Stimulated activated naive CD8-positive, alpha-beta T cell treated with anti-CD3 and anti-CD28 coated beads, Interleukin-15, Interleukin-2, amounts not matched to agents 100 ng/mL and 50 ng/mL, for 24 hours (primary cell): ENCODE data around the gene NOP53.
"Not testable (repeated sequence)": the region's sequence is repeated elsewhere in the genome, so short reads cannot be mapped to it uniquely, and the experiment has no call there.

Experiments
- H3K27ac Mint-ChIP-seq: one replicate; pipeline ENCODE4 v1.8.0; 2021; ENCODE audit warnings: mild to moderate bottlenecking, mixed read lengths
- H3K27me3 Mint-ChIP-seq: one replicate; pipeline ENCODE4 v1.8.0; 2021; ENCODE audit warnings: mixed read lengths
- H3K36me3 Mint-ChIP-seq: one replicate; pipeline ENCODE4 v1.8.0; 2021; ENCODE audit warnings: low read depth, mixed read lengths
- H3K4me1 Mint-ChIP-seq: one replicate; pipeline ENCODE4 v1.8.0; 2021; ENCODE audit warnings: low read depth, mixed read lengths
- H3K4me3 Mint-ChIP-seq: one replicate; pipeline ENCODE4 v1.8.0; 2021; ENCODE audit warnings: mild to moderate bottlenecking, mixed read lengths
- H3K9me3 Mint-ChIP-seq: one replicate; pipeline ENCODE4 v1.8.0; 2021; ENCODE audit warnings: mixed read lengths

The NOP53 gene

GRCh38 chr19:47768604-47769003 is 23.3 kb downstream of the NOP53 start:
- H3K27ac Mint-ChIP-seq = no peak overlapping the region
- H3K4me3 Mint-ChIP-seq = no peak overlapping the region
- H3K4me1 Mint-ChIP-seq = peaks cover 3% of the 10 kb centered on the region
- no peaks in the 10 kb centered on the region for H3K36me3 Mint-ChIP-seq
- no peaks in the 10 kb centered on the region for H3K9me3 Mint-ChIP-seq
- no peaks in the 10 kb centered on the region for H3K27me3 Mint-ChIP-seq

- no peaks in the 10 kb centered on the region for H3K36me3 Mint-ChIP-seq
- no peak overlapping the region for H3K27ac Mint-ChIP-seq
- peaks cover 3% of the 10 kb centered on the region for H3K4me1 Mint-ChIP-seq
- H3K27me3 Mint-ChIP-seq = no peaks in the 10 kb centered on the region
- H3K4me3 Mint-ChIP-seq = no peak overlapping the region
- H3K9me3 Mint-ChIP-seq = no peaks in the 10 kb centered on the region
Observed at GRCh38 chr19:47769534-47769933, 24.2 kb downstream of the NOP53 start.

- H3K9me3 Mint-ChIP-seq, H3K27me3 Mint-ChIP-seq, H3K4me1 Mint-ChIP-seq, H3K36me3 Mint-ChIP-seq, H3K27ac Mint-ChIP-seq, H3K4me3 Mint-ChIP-seq: not testable (repeated sequence)
Observed at GRCh38 chr19:47771291-47771690, 25.9 kb downstream of the NOP53 start.

- Mint-ChIP-seq H3K4me3 (no peak overlapping the region), H3K27ac (no peak overlapping the region), H3K27me3 (no peaks in the 10 kb centered on the region), H3K36me3 (peaks cover 14% of the 10 kb centered on the region), H3K9me3 (no peaks in the 10 kb centered on the region), H3K4me1 (peaks cover 18% of the 10 kb centered on the region)
Observed at GRCh38 chr19:47776568-47776967, 31.2 kb downstream of the NOP53 start.

GRCh38 chr19:47777245-47778048 is 32.1 kb downstream of the NOP53 start:
- Mint-ChIP-seq H3K4me1 (peaks cover 18% of the 10 kb centered on the region), H3K4me3 (peak overlapping the region; percentile 91), H3K36me3 (peaks cover 22% of the 10 kb centered on the region), H3K27ac (peak overlapping the region; percentile 87)
- H3K9me3 Mint-ChIP-seq, H3K27me3 Mint-ChIP-seq: not testable (repeated sequence)

GRCh38 chr19:47778049-47778953 is 33.0 kb downstream of the NOP53 start, which contains the start of gene SELENOW:
TSS of gene SELENOW (plus strand) at chr19:47778703. CDS start at chr19:47778786, 83 bp downstream.
- H3K36me3 Mint-ChIP-seq = peaks cover 28% of the 10 kb centered on the region

GRCh38 chr19:47778954-47779351 is 33.6 kb downstream of the NOP53 start:
- Mint-ChIP-seq H3K9me3 (no peaks in the 10 kb centered on the region), H3K27ac (peak overlapping the region; percentile 82), H3K36me3 (peaks cover 31% of the 10 kb centered on the region), H3K4me3 (peak overlapping the region; percentile 91), H3K4me1 (peaks cover 18% of the 10 kb centered on the region), H3K27me3 (no peaks in the 10 kb centered on the region)

More at GRCh38 chr19:47778049-47778953, 33.0 kb downstream of the NOP53 start, which contains the start of gene SELENOW:
- Mint-ChIP-seq H3K9me3 (no peaks in the 10 kb centered on the region), H3K4me3 (peak within 1 kb of the TSS; percentile 91), H3K4me1 (peaks cover 18% of the 10 kb centered on the region), H3K27ac (peak within 1 kb of the TSS; percentile 87), H3K27me3 (no peaks in the 10 kb centered on the region)

GRCh38 chr19:47779524-47780214 is 34.3 kb downstream of the NOP53 start:
- H3K9me3 Mint-ChIP-seq = no peaks in the 10 kb centered on the region
- no peaks in the 10 kb centered on the region for H3K27me3 Mint-ChIP-seq
- H3K27ac Mint-ChIP-seq = peak overlapping the region; percentile 82
- H3K4me3 Mint-ChIP-seq = peak overlapping the region; percentile 91
- peaks cover 18% of the 10 kb centered on the region for H3K4me1 Mint-ChIP-seq
- peaks cover 38% of the 10 kb centered on the region for H3K36me3 Mint-ChIP-seq

GRCh38 chr19:47780215-47780551 is 34.8 kb downstream of the NOP53 start:
- Mint-ChIP-seq H3K36me3 (peaks cover 39% of the 10 kb centered on the region), H3K27me3 (no peaks in the 10 kb centered on the region), H3K27ac (peak overlapping the region; percentile 84), H3K9me3 (no peaks in the 10 kb centered on the region), H3K4me1 (peaks cover 18% of the 10 kb centered on the region), H3K4me3 (peak overlapping the region; percentile 91)

GRCh38 chr19:47781590-47782262 is 36.4 kb downstream of the NOP53 start:
- Mint-ChIP-seq H3K36me3 (peaks cover 44% of the 10 kb centered on the region), H3K4me1 (peaks cover 18% of the 10 kb centered on the region), H3K27me3 (no peaks in the 10 kb centered on the region), H3K4me3 (no peak overlapping the region), H3K27ac (peak overlapping the region; percentile 63), H3K9me3 (no peaks in the 10 kb centered on the region)

GRCh38 chr19:47786566-47786965 is 41.2 kb downstream of the NOP53 start:
- Mint-ChIP-seq H3K27ac (no peak overlapping the region), H3K4me3 (no peak overlapping the region), H3K27me3 (no peaks in the 10 kb centered on the region), H3K9me3 (no peaks in the 10 kb centered on the region), H3K36me3 (peaks cover 29% of the 10 kb centered on the region), H3K4me1 (peaks cover 5% of the 10 kb centered on the region)

- H3K4me3 Mint-ChIP-seq, H3K27ac Mint-ChIP-seq, H3K4me1 Mint-ChIP-seq, H3K27me3 Mint-ChIP-seq, H3K9me3 Mint-ChIP-seq: not testable (repeated sequence)
- peaks cover 23% of the 10 kb centered on the region for H3K36me3 Mint-ChIP-seq
Observed at GRCh38 chr19:47787307-47787706, 42.0 kb downstream of the NOP53 start.

- not testable (repeated sequence) for H3K27ac Mint-ChIP-seq, H3K9me3 Mint-ChIP-seq, H3K36me3 Mint-ChIP-seq, H3K4me1 Mint-ChIP-seq, H3K4me3 Mint-ChIP-seq, H3K27me3 Mint-ChIP-seq
Observed at GRCh38 chr19:47789811-47790210, 44.5 kb downstream of the NOP53 start.

- Mint-ChIP-seq H3K27me3 (no peaks in the 10 kb centered on the region), H3K4me3 (no peak overlapping the region), H3K9me3 (no peaks in the 10 kb centered on the region), H3K4me1 (peaks cover 5% of the 10 kb centered on the region), H3K27ac (no peak overlapping the region), H3K36me3 (peaks cover 3% of the 10 kb centered on the region)
Observed at GRCh38 chr19:47790398-47790814, 45.1 kb downstream of the NOP53 start.
